ENCODE results near the gene GNG12. TPM values are rescaled to one million over a fixed set of nuclear protein-coding genes. Genes with fewer than 3 reads are reported as not detected.

The GNG12 gene
- total and polyA plus RNA-seq, 9 of the 15 experiments (the other 6 are each of a cell fraction or from before 2014, with no cell fraction given): 2.6 to 6.0 (median 4.1) TPM

DNA sequence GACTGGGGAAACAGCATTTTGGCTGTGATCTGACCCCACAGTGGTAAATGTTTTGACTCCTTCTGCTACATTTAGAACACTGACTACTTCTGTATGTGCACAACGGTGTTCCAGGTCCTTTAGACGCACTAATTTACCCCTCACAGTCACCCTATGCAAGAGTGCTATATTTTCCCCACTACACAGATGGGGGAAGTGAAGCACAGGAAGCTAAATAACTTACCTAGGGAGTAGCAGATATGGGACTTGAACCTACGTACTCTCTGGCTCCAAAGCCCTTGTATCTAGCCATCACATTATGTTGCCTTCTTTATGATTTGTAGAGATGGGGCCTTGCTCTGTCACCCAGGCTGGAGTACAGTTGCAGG lies 99.0 kb downstream of the GNG12 start:
- Histone ChIP-seq H3K4me1 (replicated peaks in 1 of 2; ENCODE audit: control insufficient read depth in 2 of 2, insufficient read depth in 2 of 2, low read length in 2 of 2) (peaks cover 45 to 85% of the 10 kb centered on the region in 2 experiments), H3K4me3 (peak overlapping the region; percentile 6; the same call in 1 of the 2 replicates), H3K27ac (ENCODE audit: extremely low read depth, low read depth, low read length) (peak overlapping the region; percentile 93), H3K9ac (ENCODE audit: insufficient read depth in 1 of 2, low read depth in 2 of 2, low read length in 2 of 2) (peak overlapping the region; percentile 18 to 77; a peak in 3 of 4 replicates), H3K9me3 (replicated peaks; ENCODE audit: control insufficient read depth, insufficient read depth, low read depth, low read length) (no peaks in the 10 kb centered on the region), H3K27me3 (ENCODE audit: control insufficient read depth in 2 of 2, insufficient read depth in 2 of 2, low read length in 2 of 2) (no peaks in the 10 kb centered on the region), H3K4me2 (ENCODE audit: insufficient read depth, low read length) (peak overlapping the region; percentile 84), H3K9me1 (ENCODE audit: control insufficient read depth, insufficient read depth, low read length) (no peaks in the 10 kb centered on the region), H3K36me3 (ENCODE audit: control insufficient read depth, insufficient read depth, low read length) (no peaks in the 10 kb centered on the region; the same call in 2 of the 3 replicates), H2AFZ (ENCODE audit: low read depth, low read length) (peak overlapping the region; percentile 80), H4K20me1 (replicated peaks; ENCODE audit: control insufficient read depth, insufficient read depth, low read length) (no peaks in the 10 kb centered on the region), H3K79me2 (ENCODE audit: control insufficient read depth, insufficient read depth, low read length) (no peaks in the 10 kb centered on the region)
- in situ Hi-C loops (cut with MboI) (no loop called here), intact Hi-C loops (cut with micrococcal nuclease) (loop anchor here (1.0 kb wide), 1 partner anchor 23 kb away; no protein-coding TSS in a partner anchor)
- no TSS peak for BruUV-seq (replicated peaks)
- WGBS (ENCODE audit: insufficient coverage, low coverage, missing lambda C conversion rate): 0% methylated on average over 3 of the region's 3 CpGs
- ATAC-seq: peak; percentile 36
- no peak for FAIRE-seq
- ChIA-PET CTCF (ENCODE audit: low intra/inter-chr PET ratio) (no interaction called here), POLR2A (interaction anchor here (0.7 to 2.0 kb wide), 13 partner anchors 8 to 215 kb away, joined by 3 to 7 read pairs (median 4); no protein-coding TSS in a partner anchor)
- DNase-seq (ENCODE audit: extremely low read depth in 1 of 4, low spot score in 3 of 4): no peak
- no peak for TF ChIP-seq FOXM1 (IDR thresholded peaks at IDR 0.05; ENCODE audit: low read depth)
- no peak for TF ChIP-seq FOXM1 (CRISPR knock-in tag; IDR thresholded peaks at IDR 0.05; ENCODE audit: low read depth)
- TF ChIP-seq MTF1 (CRISPR knock-in tag; IDR thresholded peaks at IDR 0.05; ENCODE audit: borderline replicate concordance): no peak
- TF ChIP-seq MBD2 (IDR thresholded peaks at IDR 0.05; ENCODE audit: borderline replicate concordance, low read depth): no peak
- TF ChIP-seq, protein P1, sequence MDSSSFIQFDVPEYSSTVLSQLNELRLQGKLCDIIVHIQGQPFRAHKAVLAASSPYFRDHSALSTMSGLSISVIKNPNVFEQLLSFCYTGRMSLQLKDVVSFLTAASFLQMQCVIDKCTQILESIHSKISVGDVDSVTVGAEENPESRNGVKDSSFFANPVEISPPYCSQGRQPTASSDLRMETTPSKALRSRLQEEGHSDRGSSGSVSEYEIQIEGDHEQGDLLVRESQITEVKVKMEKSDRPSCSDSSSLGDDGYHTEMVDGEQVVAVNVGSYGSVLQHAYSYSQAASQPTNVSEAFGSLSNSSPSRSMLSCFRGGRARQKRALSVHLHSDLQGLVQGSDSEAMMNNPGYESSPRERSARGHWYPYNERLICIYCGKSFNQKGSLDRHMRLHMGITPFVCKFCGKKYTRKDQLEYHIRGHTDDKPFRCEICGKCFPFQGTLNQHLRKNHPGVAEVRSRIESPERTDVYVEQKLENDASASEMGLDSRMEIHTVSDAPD (CRISPR knock-in tag; IDR thresholded peaks at IDR 0.05): no peak
- TF ChIP-seq, protein P2, sequence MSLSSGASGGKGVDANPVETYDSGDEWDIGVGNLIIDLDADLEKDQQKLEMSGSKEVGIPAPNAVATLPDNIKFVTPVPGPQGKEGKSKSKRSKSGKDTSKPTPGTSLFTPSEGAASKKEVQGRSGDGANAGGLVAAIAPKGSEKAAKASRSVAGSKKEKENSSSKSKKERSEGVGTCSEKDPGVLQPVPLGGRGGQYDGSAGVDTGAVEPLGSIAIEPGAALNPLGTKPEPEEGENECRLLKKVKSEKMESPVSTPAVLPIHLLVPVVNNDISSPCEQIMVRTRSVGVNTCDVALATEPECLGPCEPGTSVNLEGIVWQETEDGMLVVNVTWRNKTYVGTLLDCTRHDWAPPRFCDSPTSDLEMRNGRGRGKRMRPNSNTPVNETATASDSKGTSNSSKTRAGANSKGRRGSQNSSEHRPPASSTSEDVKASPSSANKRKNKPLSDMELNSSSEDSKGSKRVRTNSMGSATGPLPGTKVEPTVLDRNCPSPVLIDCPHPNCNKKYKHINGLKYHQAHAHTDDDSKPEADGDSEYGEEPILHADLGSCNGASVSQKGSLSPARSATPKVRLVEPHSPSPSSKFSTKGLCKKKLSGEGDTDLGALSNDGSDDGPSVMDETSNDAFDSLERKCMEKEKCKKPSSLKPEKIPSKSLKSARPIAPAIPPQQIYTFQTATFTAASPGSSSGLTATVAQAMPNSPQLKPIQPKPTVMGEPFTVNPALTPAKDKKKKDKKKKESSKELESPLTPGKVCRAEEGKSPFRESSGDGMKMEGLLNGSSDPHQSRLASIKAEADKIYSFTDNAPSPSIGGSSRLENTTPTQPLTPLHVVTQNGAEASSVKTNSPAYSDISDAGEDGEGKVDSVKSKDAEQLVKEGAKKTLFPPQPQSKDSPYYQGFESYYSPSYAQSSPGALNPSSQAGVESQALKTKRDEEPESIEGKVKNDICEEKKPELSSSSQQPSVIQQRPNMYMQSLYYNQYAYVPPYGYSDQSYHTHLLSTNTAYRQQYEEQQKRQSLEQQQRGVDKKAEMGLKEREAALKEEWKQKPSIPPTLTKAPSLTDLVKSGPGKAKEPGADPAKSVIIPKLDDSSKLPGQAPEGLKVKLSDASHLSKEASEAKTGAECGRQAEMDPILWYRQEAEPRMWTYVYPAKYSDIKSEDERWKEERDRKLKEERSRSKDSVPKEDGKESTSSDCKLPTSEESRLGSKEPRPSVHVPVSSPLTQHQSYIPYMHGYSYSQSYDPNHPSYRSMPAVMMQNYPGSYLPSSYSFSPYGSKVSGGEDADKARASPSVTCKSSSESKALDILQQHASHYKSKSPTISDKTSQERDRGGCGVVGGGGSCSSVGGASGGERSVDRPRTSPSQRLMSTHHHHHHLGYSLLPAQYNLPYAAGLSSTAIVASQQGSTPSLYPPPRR (CRISPR knock-in tag; IDR thresholded peaks at IDR 0.05; ENCODE audit: borderline replicate concordance): no peak
- no peak for TF ChIP-seq MTA1 (IDR thresholded peaks at IDR 0.05; ENCODE audit: borderline replicate concordance)
- no peak for TF ChIP-seq GABPB2 (CRISPR knock-in tag; conservative IDR thresholded peaks at IDR 0.05)
- TF ChIP-seq, protein P3, sequence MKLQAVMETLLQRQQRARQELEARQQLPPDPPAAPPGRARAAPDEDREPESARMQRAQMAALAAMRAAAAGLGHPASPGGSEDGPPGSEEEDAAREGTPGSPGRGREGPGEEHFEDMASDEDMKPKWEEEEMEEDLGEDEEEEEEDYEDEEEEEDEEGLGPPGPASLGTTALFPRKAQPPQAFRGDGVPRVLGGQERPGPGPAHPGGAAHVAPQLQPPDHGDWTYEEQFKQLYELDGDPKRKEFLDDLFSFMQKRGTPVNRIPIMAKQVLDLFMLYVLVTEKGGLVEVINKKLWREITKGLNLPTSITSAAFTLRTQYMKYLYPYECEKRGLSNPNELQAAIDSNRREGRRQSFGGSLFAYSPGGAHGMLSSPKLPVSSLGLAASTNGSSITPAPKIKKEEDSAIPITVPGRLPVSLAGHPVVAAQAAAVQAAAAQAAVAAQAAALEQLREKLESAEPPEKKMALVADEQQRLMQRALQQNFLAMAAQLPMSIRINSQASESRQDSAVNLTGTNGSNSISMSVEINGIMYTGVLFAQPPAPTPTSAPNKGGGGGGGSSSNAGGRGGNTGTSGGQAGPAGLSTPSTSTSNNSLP (IDR thresholded peaks at IDR 0.05; ENCODE audit: borderline replicate concordance, low read depth, low read length): no peak
- TF ChIP-seq MAFK (IDR thresholded peaks at IDR 0.05; ENCODE audit: low read length): no peak
- TF ChIP-seq, protein P4, sequence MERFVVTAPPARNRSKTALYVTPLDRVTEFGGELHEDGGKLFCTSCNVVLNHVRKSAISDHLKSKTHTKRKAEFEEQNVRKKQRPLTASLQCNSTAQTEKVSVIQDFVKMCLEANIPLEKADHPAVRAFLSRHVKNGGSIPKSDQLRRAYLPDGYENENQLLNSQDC (CRISPR knock-in tag; IDR thresholded peaks at IDR 0.05): no peak
- TF ChIP-seq CREM (IDR thresholded peaks at IDR 0.05; ENCODE audit: low read depth): no peak
- TF ChIP-seq SAP30 (IDR thresholded peaks at IDR 0.05; ENCODE audit: borderline replicate concordance, insufficient read depth, low read depth, low read length, poor library complexity, severe bottlenecking): no peak
- TF ChIP-seq RAD21 (CRISPR knock-in tag; conservative IDR thresholded peaks at IDR 0.05 in 1 of 2, IDR thresholded peaks at IDR 0.05 in 1 of 2): 0 out of 4 replicates have a peak, but pooled peaks of 1 of the 2 experiments have one; percentile 0

Data from K562 (cell line).